GM23338 (cell line): Measurements from ENCODE around the gene CASQ2. TPM values are rescaled to one million over a fixed set of nuclear protein-coding genes. Genes with fewer than 3 reads are reported as not detected.
A peak's percentile ranks its signal among the peaks of the same experiment; 100 is the strongest.

Experiments used
- ATAC-seq: fragments of 200-7000 bp; cut with Tn5 transposase; 3 replicates; pipeline ENCODE4 v1.9.1; 2020
- DNase-seq: peaks from one replicate; pipeline ENCODE4 v3.0.0-alpha.2; 2015; ENCODE audit warnings: low spot score
- H2AFZ ChIP-seq: fragments of 200-600 bp; sonication (generic); 2 replicates; pipeline ENCODE4 v1.8.0; 2016; ENCODE audit warnings: antibody characterized with exemption, mild to moderate bottlenecking, moderate library complexity
- H3F3A ChIP-seq: fragments of 200-600 bp; sonication (generic); replicated peaks from 2 replicates; pipeline ENCODE4 v1.8.0; 2017; ENCODE audit warnings: antibody characterized with exemption, mixed run types, low read depth
- H3K27ac ChIP-seq: fragments of 200-600 bp; sonication (generic); 2 replicates; pipeline ENCODE4 v1.6.1; 2016; ENCODE audit warnings: low read depth
- H3K27me3 ChIP-seq: fragments of 200-600 bp; sonication (generic); 2 replicates; pipeline ENCODE4 v1.8.0; 2016; ENCODE audit warnings: mild to moderate bottlenecking, mixed run types, moderate library complexity; ENCODE audit not compliant: insufficient read depth
- H3K36me3 ChIP-seq: fragments of 200-600 bp; sonication (generic); 2 replicates; pipeline ENCODE4 v1.8.0; 2016; ENCODE audit warnings: mild to moderate bottlenecking; ENCODE audit not compliant: insufficient read depth
- H3K4me1 ChIP-seq: fragments of 200-600 bp; sonication (generic); 2 replicates; pipeline ENCODE4 v1.8.0; 2016; ENCODE audit warnings: mild to moderate bottlenecking, moderate library complexity; ENCODE audit not compliant: insufficient read depth
- H3K4me2 ChIP-seq: fragments of 200-600 bp; sonication (generic); 2 replicates; pipeline ENCODE4 v1.7.1; 2017; ENCODE audit warnings: mixed run types
- H3K4me3 ChIP-seq: fragments of 200-600 bp; sonication (generic); 2 replicates; pipeline ENCODE4 v1.6.1; 2016; ENCODE audit warnings: mixed run types
- H3K79me2 ChIP-seq: fragments of 200-600 bp; sonication (generic); replicated peaks from 2 replicates; pipeline ENCODE4 v1.8.0; 2017; ENCODE audit warnings: mild to moderate bottlenecking; ENCODE audit not compliant: insufficient read depth
- H3K9me2 ChIP-seq: fragments of 200-600 bp; sonication (generic); 2 replicates; pipeline ENCODE4 v1.8.0; 2017; ENCODE audit not compliant: insufficient read depth
- H4K20me1 ChIP-seq: fragments of 200-600 bp; sonication (generic); replicated peaks from 2 replicates; pipeline ENCODE4 v1.8.0; 2017; ENCODE audit warnings: mild to moderate bottlenecking; ENCODE audit not compliant: insufficient read depth
- H3K27ac Mint-ChIP-seq: 2 replicates; pipeline ENCODE4 v1.8.0; 2020; ENCODE audit warnings: inconsistent platforms, mild to moderate bottlenecking, moderate library complexity, mixed read lengths
- H3K27me3 Mint-ChIP-seq: 3 replicates; pipeline ENCODE4 v1.8.0; 2022; ENCODE audit warnings: low read depth, mild to moderate bottlenecking, moderate library complexity, mixed read lengths, inconsistent platforms; ENCODE audit not compliant: insufficient read depth, poor library complexity
- H3K36me3 Mint-ChIP-seq: 3 replicates; pipeline ENCODE4 v1.8.0; 2021; ENCODE audit warnings: low read depth, mild to moderate bottlenecking, inconsistent platforms, moderate library complexity, mixed read lengths
- H3K4me1 Mint-ChIP-seq: 3 replicates; pipeline ENCODE4 v1.8.0; 2020; ENCODE audit warnings: mild to moderate bottlenecking, inconsistent platforms, mixed read lengths
- H3K4me3 Mint-ChIP-seq: 3 replicates; pipeline ENCODE4 v1.8.0; 2021; ENCODE audit warnings: moderate library complexity, mild to moderate bottlenecking, inconsistent platforms, mixed read lengths
- H3K9me3 Mint-ChIP-seq: 3 replicates; pipeline ENCODE4 v1.8.0; 2020; ENCODE audit warnings: moderate library complexity, mild to moderate bottlenecking, inconsistent platforms, mixed read lengths
- CREB1 ChIP-seq: fragments of 250-450 bp; sonication (Bioruptor Pico); IDR thresholded peaks from 2 replicates; pipeline ENCODE4 v1.5.0; 2020; ENCODE audit warnings: low read depth, mild to moderate bottlenecking, moderate library complexity
- EZH2 ChIP-seq: fragments of 200-600 bp; sonication (generic); IDR thresholded peaks from one replicate; pipeline ENCODE4 v1.8.0; 2017; ENCODE audit warnings: antibody characterized with exemption, mild to moderate bottlenecking, low read depth; ENCODE audit not compliant: unreplicated experiment
- EZH2phosphoT487 ChIP-seq: fragments of 200-600 bp; sonication (generic); IDR thresholded peaks from one replicate; pipeline ENCODE4 v1.8.1; 2018; ENCODE audit warnings: antibody characterized with exemption; ENCODE audit not compliant: unreplicated experiment
- POLR2AphosphoS5 ChIP-seq: IDR thresholded peaks from 2 replicates; pipeline ENCODE4 v1.6.1; 2016; ENCODE audit warnings: antibody characterized with exemption, low read depth
- STAT1 ChIP-seq: IDR thresholded peaks from one replicate; pipeline ENCODE4 v1.6.1; 2016; ENCODE audit warnings: antibody characterized with exemption; ENCODE audit not compliant: unreplicated experiment
- ZNF114 ChIP-seq: fragments of 250-450 bp; sonication (Bioruptor Pico); IDR thresholded peaks from 2 replicates; pipeline ENCODE4 v1.5.0; 2020; ENCODE audit warnings: mild to moderate bottlenecking, moderate library complexity
- ZNF331 ChIP-seq: fragments of 250-450 bp; sonication (Bioruptor Pico); IDR thresholded peaks from 2 replicates; pipeline ENCODE4 v1.5.0; 2020; ENCODE audit warnings: low read depth, mild to moderate bottlenecking, moderate library complexity
- polyA plus RNA-seq: library from polyadenylated mRNA; unstranded; fragments of >200 nt; fragmentation: Nextera tagmentation; extraction: Ambion mirVana; gene quantifications from 2 replicates; pipeline ENCODE4 v1.2.1, GENCODE V29; 2016
- total RNA-seq: library from RNA; depleted of rRNA; stranded (reverse); fragments of >200 nt; shearing (Covaris generic); gene quantifications from 2 replicates; pipeline ENCODE4 v1.2.3, GENCODE V29; 2014
- TF ChIP-seq, protein P1 (sequence below): fragments of 250-450 bp; sonication (Bioruptor Pico); IDR thresholded peaks from 2 replicates; pipeline ENCODE4 v1.5.0; 2020; ENCODE audit warnings: mild to moderate bottlenecking, moderate library complexity
- TF ChIP-seq, protein P2 (sequence below), 2 experiments: fragments of 200-600 bp in 1 of 2; sonication (generic) in 1 of 2; conservative IDR thresholded peaks; 2 replicates each; pipeline versions ENCODE4 v1.5.1 to v1.6.1; 2016 to 2017; ENCODE audit warnings: antibody characterized with exemption in 2 of 2, low read depth in 2 of 2, mild to moderate bottlenecking in 2 of 2, moderate library complexity in 1 of 2

The CASQ2 gene
- total and polyA plus RNA-seq, 2 experiments from 2014 or later: not detected

- TF ChIP-seq, protein P1, sequence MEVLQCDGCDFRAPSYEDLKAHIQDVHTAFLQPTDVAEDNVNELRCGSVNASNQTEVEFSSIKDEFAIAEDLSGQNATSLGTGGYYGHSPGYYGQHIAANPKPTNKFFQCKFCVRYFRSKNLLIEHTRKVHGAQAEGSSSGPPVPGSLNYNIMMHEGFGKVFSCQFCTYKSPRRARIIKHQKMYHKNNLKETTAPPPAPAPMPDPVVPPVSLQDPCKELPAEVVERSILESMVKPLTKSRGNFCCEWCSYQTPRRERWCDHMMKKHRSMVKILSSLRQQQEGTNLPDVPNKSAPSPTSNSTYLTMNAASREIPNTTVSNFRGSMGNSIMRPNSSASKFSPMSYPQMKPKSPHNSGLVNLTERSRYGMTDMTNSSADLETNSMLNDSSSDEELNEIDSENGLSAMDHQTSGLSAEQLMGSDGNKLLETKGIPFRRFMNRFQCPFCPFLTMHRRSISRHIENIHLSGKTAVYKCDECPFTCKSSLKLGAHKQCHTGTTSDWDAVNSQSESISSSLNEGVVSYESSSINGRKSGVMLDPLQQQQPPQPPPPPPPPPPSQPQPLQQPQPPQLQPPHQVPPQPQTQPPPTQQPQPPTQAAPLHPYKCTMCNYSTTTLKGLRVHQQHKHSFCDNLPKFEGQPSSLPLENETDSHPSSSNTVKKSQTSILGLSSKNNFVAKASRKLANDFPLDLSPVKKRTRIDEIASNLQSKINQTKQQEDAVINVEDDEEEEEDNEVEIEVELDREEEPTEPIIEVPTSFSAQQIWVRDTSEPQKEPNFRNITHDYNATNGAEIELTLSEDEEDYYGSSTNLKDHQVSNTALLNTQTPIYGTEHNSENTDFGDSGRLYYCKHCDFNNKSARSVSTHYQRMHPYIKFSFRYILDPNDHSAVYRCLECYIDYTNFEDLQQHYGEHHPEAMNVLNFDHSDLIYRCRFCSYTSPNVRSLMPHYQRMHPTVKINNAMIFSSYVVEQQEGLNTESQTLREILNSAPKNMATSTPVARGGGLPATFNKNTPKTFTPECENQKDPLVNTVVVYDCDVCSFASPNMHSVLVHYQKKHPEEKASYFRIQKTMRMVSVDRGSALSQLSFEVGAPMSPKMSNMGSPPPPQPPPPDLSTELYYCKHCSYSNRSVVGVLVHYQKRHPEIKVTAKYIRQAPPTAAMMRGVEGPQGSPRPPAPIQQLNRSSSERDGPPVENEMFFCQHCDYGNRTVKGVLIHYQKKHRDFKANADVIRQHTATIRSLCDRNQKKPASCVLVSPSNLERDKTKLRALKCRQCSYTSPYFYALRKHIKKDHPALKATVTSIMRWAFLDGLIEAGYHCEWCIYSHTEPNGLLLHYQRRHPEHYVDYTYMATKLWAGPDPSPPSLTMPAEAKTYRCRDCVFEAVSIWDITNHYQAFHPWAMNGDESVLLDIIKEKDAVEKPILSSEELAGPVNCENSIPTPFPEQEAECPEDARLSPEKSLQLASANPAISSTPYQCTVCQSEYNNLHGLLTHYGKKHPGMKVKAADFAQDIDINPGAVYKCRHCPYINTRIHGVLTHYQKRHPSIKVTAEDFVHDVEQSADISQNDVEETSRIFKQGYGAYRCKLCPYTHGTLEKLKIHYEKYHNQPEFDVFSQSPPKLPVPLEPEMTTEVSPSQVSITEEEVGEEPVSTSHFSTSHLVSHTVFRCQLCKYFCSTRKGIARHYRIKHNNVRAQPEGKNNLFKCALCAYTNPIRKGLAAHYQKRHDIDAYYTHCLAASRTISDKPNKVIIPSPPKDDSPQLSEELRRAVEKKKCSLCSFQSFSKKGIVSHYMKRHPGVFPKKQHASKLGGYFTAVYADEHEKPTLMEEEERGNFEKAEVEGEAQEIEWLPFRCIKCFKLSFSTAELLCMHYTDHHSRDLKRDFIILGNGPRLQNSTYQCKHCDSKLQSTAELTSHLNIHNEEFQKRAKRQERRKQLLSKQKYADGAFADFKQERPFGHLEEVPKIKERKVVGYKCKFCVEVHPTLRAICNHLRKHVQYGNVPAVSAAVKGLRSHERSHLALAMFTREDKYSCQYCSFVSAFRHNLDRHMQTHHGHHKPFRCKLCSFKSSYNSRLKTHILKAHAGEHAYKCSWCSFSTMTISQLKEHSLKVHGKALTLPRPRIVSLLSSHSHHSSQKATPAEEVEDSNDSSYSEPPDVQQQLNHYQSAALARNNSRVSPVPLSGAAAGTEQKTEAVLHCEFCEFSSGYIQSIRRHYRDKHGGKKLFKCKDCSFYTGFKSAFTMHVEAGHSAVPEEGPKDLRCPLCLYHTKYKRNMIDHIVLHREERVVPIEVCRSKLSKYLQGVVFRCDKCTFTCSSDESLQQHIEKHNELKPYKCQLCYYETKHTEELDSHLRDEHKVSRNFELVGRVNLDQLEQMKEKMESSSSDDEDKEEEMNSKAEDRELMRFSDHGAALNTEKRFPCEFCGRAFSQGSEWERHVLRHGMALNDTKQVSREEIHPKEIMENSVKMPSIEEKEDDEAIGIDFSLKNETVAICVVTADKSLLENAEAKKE (CRISPR knock-in tag): no peak
- TF ChIP-seq POLR2AphosphoS5 (no peak), EZH2 (no peak), CREB1 (CRISPR knock-in tag) (no peak), ZNF114 (no peak), ZNF331 (no peak), STAT1 (no peak), EZH2phosphoT487 (no peak)
Observed at GRCh38 chr1:115705963-115706362, 62.6 kb downstream of the CASQ2 start (continued).

- H3K4me3 Mint-ChIP-seq: no peak overlapping the region
- Histone ChIP-seq H3K27ac (no peak overlapping the region), H2AFZ (0 out of 2 replicates have a peak overlapping the region, but pooled peaks have one; percentile 52)
Observed at GRCh38 chr1:115705085-115705951, 63.2 kb downstream of the CASQ2 start.

More at GRCh38 chr1:115705085-115705951, 63.2 kb downstream of the CASQ2 start:
- no peak overlapping the region for H3K4me2 ChIP-seq
- TF ChIP-seq POLR2AphosphoS5: no peak
- TF ChIP-seq, protein P2, sequence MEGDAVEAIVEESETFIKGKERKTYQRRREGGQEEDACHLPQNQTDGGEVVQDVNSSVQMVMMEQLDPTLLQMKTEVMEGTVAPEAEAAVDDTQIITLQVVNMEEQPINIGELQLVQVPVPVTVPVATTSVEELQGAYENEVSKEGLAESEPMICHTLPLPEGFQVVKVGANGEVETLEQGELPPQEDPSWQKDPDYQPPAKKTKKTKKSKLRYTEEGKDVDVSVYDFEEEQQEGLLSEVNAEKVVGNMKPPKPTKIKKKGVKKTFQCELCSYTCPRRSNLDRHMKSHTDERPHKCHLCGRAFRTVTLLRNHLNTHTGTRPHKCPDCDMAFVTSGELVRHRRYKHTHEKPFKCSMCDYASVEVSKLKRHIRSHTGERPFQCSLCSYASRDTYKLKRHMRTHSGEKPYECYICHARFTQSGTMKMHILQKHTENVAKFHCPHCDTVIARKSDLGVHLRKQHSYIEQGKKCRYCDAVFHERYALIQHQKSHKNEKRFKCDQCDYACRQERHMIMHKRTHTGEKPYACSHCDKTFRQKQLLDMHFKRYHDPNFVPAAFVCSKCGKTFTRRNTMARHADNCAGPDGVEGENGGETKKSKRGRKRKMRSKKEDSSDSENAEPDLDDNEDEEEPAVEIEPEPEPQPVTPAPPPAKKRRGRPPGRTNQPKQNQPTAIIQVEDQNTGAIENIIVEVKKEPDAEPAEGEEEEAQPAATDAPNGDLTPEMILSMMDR (conservative IDR thresholded peaks at IDR 0.05; ENCODE audit: low read depth in 2 of 2): 0 out of 4 replicates have a peak, but pooled peaks of 1 of the 2 experiments have one; percentile 13
- no peaks in the 10 kb centered on the region for H3K36me3 ChIP-seq
- H3K36me3 Mint-ChIP-seq: no peaks in the 10 kb centered on the region
- DNase-seq: no peak
- no peaks in the 10 kb centered on the region for H3K27me3 Mint-ChIP-seq
- H3K79me2 ChIP-seq: no peaks in the 10 kb centered on the region
- no peak overlapping the region for H3K4me3 ChIP-seq
- H3K4me1 ChIP-seq: no peaks in the 10 kb centered on the region
- H3K4me1 Mint-ChIP-seq: peaks cover 2% of the 10 kb centered on the region; the same call in 2 of the 3 replicates
- H4K20me1 ChIP-seq: no peaks in the 10 kb centered on the region
- H3K27ac Mint-ChIP-seq: no peak overlapping the region
- no peaks in the 10 kb centered on the region for H3K27me3 ChIP-seq
- no peaks in the 10 kb centered on the region for H3F3A ChIP-seq
- no peaks in the 10 kb centered on the region for H3K9me2 ChIP-seq
- no peaks in the 10 kb centered on the region; the same call in 2 of the 3 replicates for H3K9me3 Mint-ChIP-seq
- peak; percentile 22; the same call in 1 of the 3 replicates for ATAC-seq
